Large intestine (tissue), 3 donors: Measurements from ENCODE around the gene CST2. TPM values are rescaled to one million over a fixed set of nuclear protein-coding genes. Genes with fewer than 3 reads are reported as not detected.
"Not testable (repeated sequence)": the region's sequence is repeated elsewhere in the genome, so short reads cannot be mapped to it uniquely, and the experiment has no call there.

Experiments
- DNase-seq, 2 donors: peaks; one replicate each; pipeline versions ENCODE4 v3.0.0 to v3.0.0-alpha.2; 2013
- H3K27ac ChIP-seq: one replicate; pipeline ENCODE4 v1.5.1; 2013; ENCODE audit warnings: low read length
- H3K27me3 ChIP-seq: 2 replicates; pipeline ENCODE4 v1.6.1; 2013; ENCODE audit warnings: low read length; ENCODE audit not compliant: control insufficient read depth, insufficient read depth
- H3K36me3 ChIP-seq: 2 replicates; pipeline ENCODE4 v1.6.1; 2013; ENCODE audit warnings: low read length; ENCODE audit not compliant: control insufficient read depth, insufficient read depth
- H3K4me1 ChIP-seq: one replicate; pipeline ENCODE4 v1.6.1; 2013; ENCODE audit warnings: low read length; ENCODE audit not compliant: control insufficient read depth, insufficient read depth
- H3K4me3 ChIP-seq: one replicate; pipeline ENCODE4 v1.5.1; 2013; ENCODE audit warnings: low read length
- H3K9me3 ChIP-seq: one replicate; pipeline ENCODE4 v1.6.1; 2013; ENCODE audit warnings: mild to moderate bottlenecking, low read depth, low read length, moderate library complexity; ENCODE audit not compliant: control insufficient read depth
- WGBS: methylation state at CpG from one replicate; pipeline ENCODE4 v1.1.5; 2013; ENCODE audit warnings: low lambda C conversion rate; ENCODE audit not compliant: insufficient coverage; 5-methylcytosine and 5-hydroxymethylcytosine counted together
- polyA plus RNA-seq: library from polyadenylated mRNA; unstranded; fragments of 120-200 nt; gene quantifications from one replicate; pipeline ENCODE4 v1.2.1, GENCODE V29; 2013

Gene CST2
- polyA plus RNA-seq, 1 donor, result 0.07 TPM

DNA sequence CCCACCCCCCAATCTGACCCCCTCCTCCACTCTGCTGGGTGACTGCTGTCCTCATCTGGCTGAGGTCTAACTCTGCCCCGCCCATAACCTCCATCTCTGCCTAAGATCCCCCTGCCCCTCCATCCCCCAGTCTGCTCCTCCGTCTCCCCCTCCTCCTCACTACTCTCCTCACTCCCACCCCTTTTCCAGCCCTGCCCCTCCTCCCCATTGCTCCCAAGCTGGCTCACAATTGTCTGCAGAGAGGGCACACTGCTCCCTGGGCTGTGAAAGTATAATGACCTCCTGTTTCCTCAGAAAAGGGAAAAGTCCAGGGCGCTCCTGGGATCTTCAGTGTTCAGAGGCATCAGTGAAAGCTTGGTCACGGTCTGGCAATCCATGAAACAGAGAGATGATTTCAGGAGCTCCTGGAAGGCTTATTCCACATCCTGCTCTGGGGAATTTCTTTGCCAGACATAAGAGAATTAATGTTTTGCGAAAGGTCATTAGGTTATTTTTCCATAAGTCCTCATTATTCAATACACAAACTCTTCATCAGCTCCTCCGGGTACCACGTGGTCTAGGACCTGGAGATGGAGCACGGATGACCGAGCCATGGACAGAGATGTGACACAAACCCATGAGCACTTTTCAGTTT, 31.6 kb upstream of the CST2 start:
- no peak for DNase-seq
- no CpG with 5 or more reads among the region's 9 CpGs for WGBS
- H3K36me3 ChIP-seq, result no peaks in the 10 kb centered on the region
- no peak overlapping the region for H3K27ac ChIP-seq
- no peaks in the 10 kb centered on the region for H3K27me3 ChIP-seq
- H3K9me3 ChIP-seq, result no peaks in the 10 kb centered on the region
- H3K4me1 ChIP-seq, result no peaks in the 10 kb centered on the region
- H3K4me3 ChIP-seq, result no peak overlapping the region

DNA sequence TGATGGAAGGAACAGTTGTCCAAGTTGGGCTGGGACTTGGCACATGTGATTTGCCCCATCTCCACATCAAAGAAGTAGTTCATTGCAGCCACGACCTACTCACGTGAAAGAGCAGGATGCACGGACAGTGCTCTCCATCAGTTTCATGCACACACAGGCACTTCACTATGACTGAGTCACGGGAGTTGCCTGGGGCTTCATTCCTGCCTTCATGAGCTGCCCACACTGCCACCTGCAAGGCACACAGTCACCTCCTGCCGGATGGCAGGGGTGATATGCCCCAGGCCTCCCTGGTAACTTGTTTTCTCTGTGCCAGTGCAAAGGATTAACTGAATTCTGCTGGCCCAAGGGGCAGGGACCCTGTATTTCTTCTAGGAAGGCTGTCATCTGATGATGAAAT, 30.2 kb upstream of the CST2 start:
- no CpG with 5 or more reads among the region's 5 CpGs for WGBS
- Histone ChIP-seq H3K9me3 (no peaks in the 10 kb centered on the region), H3K4me3 (no peak overlapping the region), H3K27ac (no peak overlapping the region), H3K36me3 (no peaks in the 10 kb centered on the region), H3K4me1 (no peaks in the 10 kb centered on the region), H3K27me3 (no peaks in the 10 kb centered on the region)
- DNase-seq, result no peak

DNA sequence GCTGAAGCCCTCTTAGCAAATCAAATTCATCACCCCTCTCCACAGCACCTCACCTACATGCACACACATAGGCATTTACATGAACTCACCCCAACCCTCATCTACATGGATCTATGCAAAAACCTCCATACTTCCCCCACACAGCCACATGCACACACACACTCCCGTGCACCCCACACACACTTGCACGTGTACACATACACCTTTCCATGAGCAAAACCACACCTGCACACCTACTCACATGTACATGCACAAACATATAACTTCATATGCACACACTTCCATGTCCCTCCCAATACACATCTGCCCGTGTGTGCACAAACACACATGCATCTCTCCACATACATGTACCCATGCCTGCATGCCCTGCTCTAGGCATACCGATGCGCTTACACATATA, 29.7 kb upstream of the CST2 start:
- H3K27me3 ChIP-seq, result no peaks in the 10 kb centered on the region
- WGBS, result 92% methylated on average over 2 of the region's 5 CpGs

DNA sequence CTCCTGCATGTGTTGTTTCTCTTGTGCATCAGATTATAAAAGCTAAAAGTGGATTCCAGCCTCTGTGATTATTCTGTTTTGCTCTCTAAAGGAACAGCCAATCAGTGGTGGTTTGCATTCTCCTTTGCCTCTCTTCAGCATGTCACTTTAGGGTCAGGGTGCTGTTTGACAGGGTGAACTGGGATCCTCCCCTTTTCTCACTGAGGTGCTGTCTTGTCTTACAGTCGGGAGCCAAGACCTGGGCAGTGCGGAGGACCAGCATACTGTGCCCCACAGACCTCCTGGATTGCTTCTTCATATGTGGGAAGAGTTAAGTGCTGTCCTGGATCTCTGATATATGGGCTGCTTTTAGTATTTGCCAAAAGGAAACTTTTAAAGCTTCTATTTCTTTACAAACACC, 15.2 kb upstream of the CST2 start:
- Histone ChIP-seq H3K27me3 (no peaks in the 10 kb centered on the region), H3K36me3 (no peaks in the 10 kb centered on the region), H3K27ac (no peak overlapping the region), H3K4me1 (no peaks in the 10 kb centered on the region), H3K9me3 (no peaks in the 10 kb centered on the region), H3K4me3 (no peak overlapping the region)
- no CpG with 5 or more reads among the region's 2 CpGs for WGBS
- no peak for DNase-seq

More for the DNA sequence above, 29.7 kb upstream of the CST2 start:
- no peak overlapping the region for H3K27ac ChIP-seq
- H3K4me1 ChIP-seq, result no peaks in the 10 kb centered on the region
- H3K9me3 ChIP-seq, result no peaks in the 10 kb centered on the region
- H3K36me3 ChIP-seq, result no peaks in the 10 kb centered on the region
- H3K4me3 ChIP-seq, result no peak overlapping the region
- DNase-seq, result no peak

DNA sequence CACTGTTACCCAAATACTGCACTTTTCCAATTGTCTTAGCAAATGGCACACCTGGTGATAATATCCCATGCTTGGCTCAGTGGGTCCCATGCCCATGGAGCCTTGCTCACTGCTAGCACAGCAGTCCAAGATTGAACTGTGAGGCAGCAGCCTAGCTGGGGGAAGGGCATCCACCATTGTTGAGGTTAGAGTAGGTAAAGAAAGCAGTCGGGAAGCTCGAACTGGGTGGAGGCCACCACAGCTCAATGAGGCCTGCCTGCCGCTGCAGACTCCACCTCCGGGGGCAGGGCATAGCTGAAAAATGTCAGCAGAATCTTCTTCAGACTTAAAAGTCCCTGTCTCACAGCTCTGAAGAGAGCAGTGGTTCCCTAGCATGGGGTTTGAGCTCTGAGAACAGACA, 9.2 kb upstream of the CST2 start:
- no peak overlapping the region for H3K27ac ChIP-seq
- H3K4me3 ChIP-seq, result no peak overlapping the region
- WGBS, result no CpG with 5 or more reads among the region's 4 CpGs
- H3K36me3 ChIP-seq, result no peaks in the 10 kb centered on the region
- DNase-seq, result no peak
- H3K9me3 ChIP-seq, result no peaks in the 10 kb centered on the region
- no peaks in the 10 kb centered on the region for H3K4me1 ChIP-seq
- H3K27me3 ChIP-seq, result no peaks in the 10 kb centered on the region

DNA sequence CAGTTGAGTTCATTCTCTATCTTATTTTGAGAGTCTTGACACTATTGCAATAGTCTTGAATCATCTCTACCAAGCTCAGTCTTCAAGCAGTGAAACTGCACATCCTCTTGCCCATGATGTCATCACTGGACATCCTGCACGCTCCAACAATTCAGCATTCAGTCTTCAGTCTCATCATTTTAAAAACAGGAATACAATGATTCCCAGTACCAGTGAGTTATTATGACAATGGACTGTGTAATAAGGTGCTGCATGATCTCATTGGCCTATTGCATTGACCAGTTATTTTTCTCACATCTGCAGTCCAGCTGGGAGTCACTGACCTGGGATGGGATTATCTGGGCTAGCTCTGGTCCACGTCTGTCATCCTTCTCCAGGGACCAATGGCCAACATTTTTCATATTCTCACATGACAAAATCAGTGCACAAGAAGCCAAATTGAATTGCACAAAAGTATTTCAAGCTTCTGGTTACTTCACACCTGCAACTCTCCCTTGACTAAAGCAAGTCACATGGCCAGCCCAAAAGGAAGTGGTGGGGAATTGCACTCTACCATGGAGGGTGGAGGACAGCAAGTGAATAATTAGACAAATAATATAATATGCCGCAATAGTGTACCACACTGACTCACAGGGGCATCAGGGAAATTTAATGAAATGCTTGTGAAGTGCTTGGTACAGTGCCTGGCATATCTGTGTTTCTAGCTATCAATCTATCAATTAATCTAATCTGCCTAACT, 6.4 kb upstream of the CST2 start:
- Histone ChIP-seq H3K4me1 (no peaks in the 10 kb centered on the region), H3K36me3 (no peaks in the 10 kb centered on the region), H3K27me3 (no peaks in the 10 kb centered on the region), H3K9me3 (no peaks in the 10 kb centered on the region), H3K4me3 (no peak overlapping the region), H3K27ac (no peak overlapping the region)
- DNase-seq, result no peak
- 100% methylated on average over 1 of the region's 3 CpGs for WGBS

DNA sequence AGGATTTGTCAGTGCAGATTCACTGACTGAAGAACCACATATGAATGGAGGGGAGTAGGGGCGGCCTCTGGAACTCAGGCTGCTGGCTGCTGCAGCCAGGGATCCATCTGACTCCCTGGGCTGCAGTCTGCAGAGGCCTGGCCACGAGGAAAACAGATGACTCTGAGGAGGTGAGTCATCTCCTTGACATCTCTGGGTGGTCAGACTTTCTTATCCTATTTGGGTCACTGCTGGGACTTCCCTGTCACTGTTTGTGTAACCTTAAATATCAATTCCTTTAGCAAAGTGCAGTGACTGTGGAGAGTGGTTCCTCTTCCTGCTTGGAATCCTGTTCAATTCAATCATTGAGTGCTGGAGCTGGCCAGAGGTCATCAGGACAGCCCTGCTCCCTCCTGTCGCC, 5.4 kb upstream of the CST2 start:
- DNase-seq, H3K27ac ChIP-seq, H3K27me3 ChIP-seq, H3K4me3 ChIP-seq, H3K36me3 ChIP-seq, H3K4me1 ChIP-seq, H3K9me3 ChIP-seq: not testable (repeated sequence)
- WGBS, result no CpG with 5 or more reads among the region's 3 CpGs

DNA sequence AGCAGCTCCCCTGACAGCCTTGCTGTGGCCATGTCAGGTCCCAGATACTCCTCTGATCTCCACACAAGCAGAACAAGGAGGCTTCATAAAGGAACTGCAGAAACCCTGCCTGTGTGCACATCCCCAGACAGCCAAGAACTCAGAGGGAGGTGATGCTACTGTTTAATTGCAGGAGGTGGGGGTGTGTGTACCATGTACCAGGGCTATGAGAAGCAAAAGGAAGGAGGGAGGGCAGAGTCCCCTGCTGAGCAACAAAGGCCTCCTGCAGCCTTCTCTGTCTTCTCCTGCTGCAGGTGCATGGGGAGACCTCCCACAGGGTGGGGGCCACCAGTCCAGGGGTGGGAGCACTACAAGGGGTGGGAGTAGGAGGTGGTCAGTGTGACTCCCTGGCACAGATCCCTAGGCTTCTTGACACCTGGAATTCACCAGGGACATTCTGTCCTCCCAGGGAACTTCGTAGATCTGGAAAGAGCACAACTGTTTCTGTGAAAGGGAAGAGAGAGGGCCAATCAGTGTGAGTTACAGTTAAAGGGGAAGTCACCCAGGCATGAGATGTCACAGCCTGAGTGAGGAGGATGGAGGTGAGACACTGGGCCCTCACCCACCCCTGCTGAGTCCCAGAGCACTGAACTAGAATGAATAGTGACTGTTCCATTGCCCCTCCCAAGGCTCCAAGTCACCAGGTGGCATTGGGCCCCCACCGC, 2.8 kb downstream of the CST2 start:
- no CpG with 5 or more reads among the region's 2 CpGs for WGBS
- no peak overlapping the region for H3K27ac ChIP-seq

DNA sequence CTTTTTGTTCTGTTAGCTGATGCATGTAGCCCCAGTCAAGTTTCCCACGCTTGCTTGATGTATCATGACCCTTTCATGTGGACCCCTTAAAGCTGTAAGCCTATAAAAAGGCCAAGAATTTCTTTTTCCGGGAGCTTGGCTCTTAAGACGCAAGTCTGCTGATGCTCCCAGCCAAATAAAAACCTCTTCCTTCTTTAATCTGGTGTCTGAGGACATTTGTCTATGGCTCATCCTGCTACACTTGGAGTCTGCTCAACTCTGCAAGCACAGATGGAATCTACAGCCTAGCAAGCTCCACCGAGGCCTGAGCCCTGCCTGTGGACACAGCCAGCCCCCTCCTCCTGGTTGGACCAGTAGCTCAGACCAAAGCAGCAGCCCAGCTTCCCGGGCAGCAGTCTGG, 3.4 kb downstream of the CST2 start:
- no peaks in the 10 kb centered on the region for H3K4me1 ChIP-seq
- no CpG with 5 or more reads among the region's 5 CpGs for WGBS
- no peaks in the 10 kb centered on the region for H3K36me3 ChIP-seq
- no peak overlapping the region for H3K27ac ChIP-seq
- no peaks in the 10 kb centered on the region for H3K9me3 ChIP-seq
- H3K4me3 ChIP-seq, result no peak overlapping the region
- H3K27me3 ChIP-seq, result no peaks in the 10 kb centered on the region
- DNase-seq, result no peak

More for the DNA sequence above, 2.8 kb downstream of the CST2 start:
- no peak overlapping the region for H3K4me3 ChIP-seq
- H3K27me3 ChIP-seq, result no peaks in the 10 kb centered on the region
- H3K36me3 ChIP-seq, result no peaks in the 10 kb centered on the region
- H3K9me3 ChIP-seq, result no peaks in the 10 kb centered on the region
- DNase-seq, result no peak
- H3K4me1 ChIP-seq, result no peaks in the 10 kb centered on the region

DNA sequence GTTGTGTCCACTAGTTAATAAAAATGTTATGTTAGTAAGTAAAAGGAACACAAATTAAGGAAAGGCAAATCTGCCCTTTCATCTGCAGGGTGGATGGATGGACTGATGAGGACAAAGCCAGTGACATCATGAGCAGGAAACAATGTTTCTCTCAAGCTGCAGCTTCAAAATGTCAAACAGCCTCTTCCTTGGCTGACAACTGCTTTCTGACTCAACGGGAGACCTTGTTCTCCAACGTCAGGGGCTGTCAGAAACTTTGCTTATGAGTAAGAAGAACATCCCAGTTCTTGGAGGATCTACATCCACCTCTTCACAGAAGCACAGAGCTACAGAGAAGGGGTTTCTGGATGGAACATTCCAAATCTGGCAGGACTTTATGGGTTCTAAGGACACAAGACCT, 6.0 kb downstream of the CST2 start:
- no peaks in the 10 kb centered on the region for H3K4me1 ChIP-seq
- no peaks in the 10 kb centered on the region for H3K27me3 ChIP-seq
- H3K4me3 ChIP-seq, result no peak overlapping the region
- DNase-seq, result no peak
- no peaks in the 10 kb centered on the region for H3K36me3 ChIP-seq
- no peaks in the 10 kb centered on the region for H3K9me3 ChIP-seq
- WGBS, result no CpG with 5 or more reads among the region's 2 CpGs
- H3K27ac ChIP-seq, result no peak overlapping the region
